ENCODE results near the gene PTCD3.
A peak's percentile ranks its signal among the peaks of the same experiment; 100 is the strongest.

The PTCD3 gene

GRCh38 chr2:86066915-86067314 is 39.1 kb upstream of the PTCD3 start:
- TF ChIP-seq, protein P1, sequence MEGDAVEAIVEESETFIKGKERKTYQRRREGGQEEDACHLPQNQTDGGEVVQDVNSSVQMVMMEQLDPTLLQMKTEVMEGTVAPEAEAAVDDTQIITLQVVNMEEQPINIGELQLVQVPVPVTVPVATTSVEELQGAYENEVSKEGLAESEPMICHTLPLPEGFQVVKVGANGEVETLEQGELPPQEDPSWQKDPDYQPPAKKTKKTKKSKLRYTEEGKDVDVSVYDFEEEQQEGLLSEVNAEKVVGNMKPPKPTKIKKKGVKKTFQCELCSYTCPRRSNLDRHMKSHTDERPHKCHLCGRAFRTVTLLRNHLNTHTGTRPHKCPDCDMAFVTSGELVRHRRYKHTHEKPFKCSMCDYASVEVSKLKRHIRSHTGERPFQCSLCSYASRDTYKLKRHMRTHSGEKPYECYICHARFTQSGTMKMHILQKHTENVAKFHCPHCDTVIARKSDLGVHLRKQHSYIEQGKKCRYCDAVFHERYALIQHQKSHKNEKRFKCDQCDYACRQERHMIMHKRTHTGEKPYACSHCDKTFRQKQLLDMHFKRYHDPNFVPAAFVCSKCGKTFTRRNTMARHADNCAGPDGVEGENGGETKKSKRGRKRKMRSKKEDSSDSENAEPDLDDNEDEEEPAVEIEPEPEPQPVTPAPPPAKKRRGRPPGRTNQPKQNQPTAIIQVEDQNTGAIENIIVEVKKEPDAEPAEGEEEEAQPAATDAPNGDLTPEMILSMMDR (IDR thresholded peaks at IDR 0.05; ENCODE audit: control extremely low read depth, extremely low read depth, low read depth, missing control alignments): no peak
- CTCF ChIA-PET: interaction anchor here (1.1 to 3.1 kb wide), 5 partner anchors 12 to 240 kb away, joined by 3 to 40 read pairs (median 4); no protein-coding TSS in a partner anchor
- no peak for DNase-seq (ENCODE audit: extremely low spot score)
- POLR2A ChIA-PET: no interaction called here

DNA sequence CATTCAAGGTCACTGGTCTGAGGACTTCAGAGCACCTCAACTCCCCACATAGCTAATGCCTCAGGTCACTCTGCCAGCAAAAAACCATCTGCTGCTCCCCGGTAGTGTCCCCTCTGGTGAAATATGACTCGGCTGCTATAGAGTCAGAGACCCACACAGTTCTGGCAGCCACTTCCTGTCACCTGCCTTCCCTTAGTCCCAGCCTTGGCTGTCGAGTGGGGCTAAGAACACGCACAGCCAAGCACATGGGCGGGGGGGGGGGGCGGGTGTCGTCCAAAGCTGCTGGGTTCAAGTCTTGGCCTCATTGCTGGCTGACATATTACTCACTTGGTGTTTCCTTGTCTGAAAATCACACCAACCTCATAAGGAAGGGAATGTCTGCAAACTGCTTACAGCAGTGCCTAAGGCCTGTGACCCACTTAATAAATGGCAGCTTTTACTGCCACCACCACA is 37.9 kb upstream of the PTCD3 start:
- TF ChIP-seq, protein P1 (IDR thresholded peaks at IDR 0.05; ENCODE audit: control extremely low read depth, extremely low read depth, low read depth, missing control alignments): no peak
- POLR2A ChIA-PET: no interaction called here
- CTCF ChIA-PET: interaction anchor here (0.9 to 3.1 kb wide), 7 partner anchors 10 to 389 kb away, joined by 3 to 40 read pairs (median 4); no protein-coding TSS in a partner anchor
- peak; percentile 31 for DNase-seq (ENCODE audit: extremely low spot score)

GRCh38 chr2:86068648-86069047 is 37.4 kb upstream of the PTCD3 start:
- DNase-seq (ENCODE audit: extremely low spot score): no peak
- CTCF ChIA-PET: interaction anchor here (1.9 to 3.1 kb wide), 3 partner anchors 10 to 241 kb away, joined by 4 to 40 read pairs (median 12); no protein-coding TSS in a partner anchor
- POLR2A ChIA-PET: no interaction called here
- TF ChIP-seq, protein P1 (IDR thresholded peaks at IDR 0.05; ENCODE audit: control extremely low read depth, extremely low read depth, low read depth, missing control alignments): no peak

- ChIA-PET CTCF (interaction anchor here (2.1 to 3.1 kb wide), 3 partner anchors 9 to 242 kb away, joined by 7 to 40 read pairs (median 12); no protein-coding TSS in a partner anchor), POLR2A (no interaction called here)
- TF ChIP-seq, protein P1 (IDR thresholded peaks at IDR 0.05; ENCODE audit: control extremely low read depth, extremely low read depth, low read depth, missing control alignments): no peak
- DNase-seq (ENCODE audit: extremely low spot score): no peak
Measured at GRCh38 chr2:86069091-86069685, 36.8 kb upstream of the PTCD3 start.

GRCh38 chr2:86069783-86070339 is 36.2 kb upstream of the PTCD3 start:
- TF ChIP-seq, protein P1 (IDR thresholded peaks at IDR 0.05; ENCODE audit: control extremely low read depth, extremely low read depth, low read depth, missing control alignments): no peak
- DNase-seq (ENCODE audit: extremely low spot score): no peak
- CTCF ChIA-PET: interaction anchor here (2.1 to 3.1 kb wide), 2 partner anchors 9 to 243 kb away, joined by 7 to 40 read pairs; no protein-coding TSS in a partner anchor
- POLR2A ChIA-PET: no interaction called here

DNA sequence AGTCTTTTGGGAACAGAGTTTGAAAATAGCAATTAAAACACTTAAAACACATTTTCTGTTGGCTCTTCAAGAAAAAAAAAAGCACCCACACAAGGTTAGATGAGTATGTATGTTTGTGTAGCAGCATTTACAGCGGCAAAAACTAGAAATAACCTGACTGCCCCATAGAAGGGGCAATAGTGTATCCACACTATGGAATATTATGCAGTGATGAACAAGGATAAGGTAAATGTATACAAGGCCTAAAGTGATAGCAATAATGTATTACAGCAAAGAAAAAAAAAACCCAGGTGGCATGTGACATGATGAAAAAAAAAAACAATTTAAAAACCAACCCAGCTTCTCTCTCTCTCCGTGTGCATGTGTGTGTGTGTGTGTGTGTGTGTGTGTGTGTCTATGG is 35.2 kb upstream of the PTCD3 start:
- TF ChIP-seq, protein P1 (IDR thresholded peaks at IDR 0.05; ENCODE audit: control extremely low read depth, extremely low read depth, low read depth, missing control alignments): no peak
- no peak for DNase-seq (ENCODE audit: extremely low spot score)
- ChIA-PET CTCF (interaction anchor here (2.1 to 2.5 kb wide), 2 partner anchors 9 to 244 kb away, joined by 7 to 15 read pairs; no protein-coding TSS in a partner anchor), POLR2A (no interaction called here)

Measured in GM10248 (cell line).